ENCODE data around the gene SRD5A2.

DNA sequence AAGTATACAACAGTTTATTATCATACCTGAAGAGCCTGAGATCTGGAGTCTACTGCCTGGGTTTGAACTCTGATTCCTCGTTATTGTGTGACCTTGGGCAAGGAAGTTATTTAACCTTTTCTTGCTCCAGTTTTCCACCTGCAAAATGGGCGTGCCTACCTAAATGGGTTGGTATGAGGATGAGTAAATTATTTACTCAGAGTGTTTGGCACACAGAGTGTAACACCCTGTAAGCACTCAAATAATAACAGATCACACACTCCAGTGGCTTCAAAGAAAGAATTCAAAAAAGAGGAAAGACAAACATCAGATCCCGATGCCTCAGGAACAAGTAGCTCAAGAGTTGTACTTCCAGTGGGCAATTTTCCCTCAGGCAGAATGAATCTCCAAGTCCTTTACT is 2.4 kb downstream of the SRD5A2 start:
- TF ChIP-seq, protein P1, sequence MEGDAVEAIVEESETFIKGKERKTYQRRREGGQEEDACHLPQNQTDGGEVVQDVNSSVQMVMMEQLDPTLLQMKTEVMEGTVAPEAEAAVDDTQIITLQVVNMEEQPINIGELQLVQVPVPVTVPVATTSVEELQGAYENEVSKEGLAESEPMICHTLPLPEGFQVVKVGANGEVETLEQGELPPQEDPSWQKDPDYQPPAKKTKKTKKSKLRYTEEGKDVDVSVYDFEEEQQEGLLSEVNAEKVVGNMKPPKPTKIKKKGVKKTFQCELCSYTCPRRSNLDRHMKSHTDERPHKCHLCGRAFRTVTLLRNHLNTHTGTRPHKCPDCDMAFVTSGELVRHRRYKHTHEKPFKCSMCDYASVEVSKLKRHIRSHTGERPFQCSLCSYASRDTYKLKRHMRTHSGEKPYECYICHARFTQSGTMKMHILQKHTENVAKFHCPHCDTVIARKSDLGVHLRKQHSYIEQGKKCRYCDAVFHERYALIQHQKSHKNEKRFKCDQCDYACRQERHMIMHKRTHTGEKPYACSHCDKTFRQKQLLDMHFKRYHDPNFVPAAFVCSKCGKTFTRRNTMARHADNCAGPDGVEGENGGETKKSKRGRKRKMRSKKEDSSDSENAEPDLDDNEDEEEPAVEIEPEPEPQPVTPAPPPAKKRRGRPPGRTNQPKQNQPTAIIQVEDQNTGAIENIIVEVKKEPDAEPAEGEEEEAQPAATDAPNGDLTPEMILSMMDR (IDR thresholded peaks at IDR 0.05; ENCODE audit: low read depth, low read length, missing input control) = no peak
- TF ChIP-seq SP1 (IDR thresholded peaks at IDR 0.05) = peak; percentile 60
- peak in 1 of 2 donors; percentile 8 for TF ChIP-seq JUND (IDR thresholded peaks at IDR 0.05)
- no peak for TF ChIP-seq MAX (IDR thresholded peaks at IDR 0.05)
- TF ChIP-seq TAF1 (conservative IDR thresholded peaks at IDR 0.05) = no peak
- peak; percentile 28 to 52 for TF ChIP-seq RAD21 (IDR thresholded peaks at IDR 0.05)
- TF ChIP-seq, protein P2, sequence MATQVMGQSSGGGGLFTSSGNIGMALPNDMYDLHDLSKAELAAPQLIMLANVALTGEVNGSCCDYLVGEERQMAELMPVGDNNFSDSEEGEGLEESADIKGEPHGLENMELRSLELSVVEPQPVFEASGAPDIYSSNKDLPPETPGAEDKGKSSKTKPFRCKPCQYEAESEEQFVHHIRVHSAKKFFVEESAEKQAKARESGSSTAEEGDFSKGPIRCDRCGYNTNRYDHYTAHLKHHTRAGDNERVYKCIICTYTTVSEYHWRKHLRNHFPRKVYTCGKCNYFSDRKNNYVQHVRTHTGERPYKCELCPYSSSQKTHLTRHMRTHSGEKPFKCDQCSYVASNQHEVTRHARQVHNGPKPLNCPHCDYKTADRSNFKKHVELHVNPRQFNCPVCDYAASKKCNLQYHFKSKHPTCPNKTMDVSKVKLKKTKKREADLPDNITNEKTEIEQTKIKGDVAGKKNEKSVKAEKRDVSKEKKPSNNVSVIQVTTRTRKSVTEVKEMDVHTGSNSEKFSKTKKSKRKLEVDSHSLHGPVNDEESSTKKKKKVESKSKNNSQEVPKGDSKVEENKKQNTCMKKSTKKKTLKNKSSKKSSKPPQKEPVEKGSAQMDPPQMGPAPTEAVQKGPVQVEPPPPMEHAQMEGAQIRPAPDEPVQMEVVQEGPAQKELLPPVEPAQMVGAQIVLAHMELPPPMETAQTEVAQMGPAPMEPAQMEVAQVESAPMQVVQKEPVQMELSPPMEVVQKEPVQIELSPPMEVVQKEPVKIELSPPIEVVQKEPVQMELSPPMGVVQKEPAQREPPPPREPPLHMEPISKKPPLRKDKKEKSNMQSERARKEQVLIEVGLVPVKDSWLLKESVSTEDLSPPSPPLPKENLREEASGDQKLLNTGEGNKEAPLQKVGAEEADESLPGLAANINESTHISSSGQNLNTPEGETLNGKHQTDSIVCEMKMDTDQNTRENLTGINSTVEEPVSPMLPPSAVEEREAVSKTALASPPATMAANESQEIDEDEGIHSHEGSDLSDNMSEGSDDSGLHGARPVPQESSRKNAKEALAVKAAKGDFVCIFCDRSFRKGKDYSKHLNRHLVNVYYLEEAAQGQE (IDR thresholded peaks at IDR 0.05) = no peak
- TF ChIP-seq HNF4A (conservative IDR thresholded peaks at IDR 0.05) = peak; percentile 48 to 65
- peak; percentile 27 for TF ChIP-seq YY1 (IDR thresholded peaks at IDR 0.05)
- TF ChIP-seq RXRA (IDR thresholded peaks at IDR 0.05) = peak; percentile 48 to 69
